ENCODE results near the gene ARSB.
"Not testable (repeated sequence)": the region's sequence is repeated elsewhere in the genome, so short reads cannot be mapped to it uniquely, and the experiment has no call there.

The ARSB gene

GRCh38 chr5:78896132-78896531 lies 89.0 kb downstream of the ARSB start:
- DNase-seq, result no peak

- no peak for DNase-seq
Measured at GRCh38 chr5:78895616-78896015, 89.5 kb downstream of the ARSB start.

GRCh38 chr5:78893940-78894677 lies 91.0 kb downstream of the ARSB start:
- no peak for DNase-seq

GRCh38 chr5:78890667-78891379 lies 94.3 kb downstream of the ARSB start:
- no peak for DNase-seq

GRCh38 chr5:78889369-78890140 lies 95.6 kb downstream of the ARSB start:
- DNase-seq, result no peak

GRCh38 chr5:78888580-78889368 lies 96.3 kb downstream of the ARSB start:
- DNase-seq, result no peak

GRCh38 chr5:78887384-78888118 lies 97.6 kb downstream of the ARSB start:
- DNase-seq, result no peak

GRCh38 chr5:78886341-78887230 lies 98.5 kb downstream of the ARSB start:
- no peak for DNase-seq

GRCh38 chr5:78881884-78882283 lies 103.2 kb downstream of the ARSB start:
- DNase-seq, result no peak

- DNase-seq, result no peak
Measured at GRCh38 chr5:78879516-78879915, 105.6 kb downstream of the ARSB start.

- DNase-seq, result not testable (repeated sequence)
Measured at GRCh38 chr5:78866076-78866475, 119.0 kb downstream of the ARSB start.

- DNase-seq, result no peak
Measured at GRCh38 chr5:78858364-78858763, 126.7 kb downstream of the ARSB start.

- DNase-seq, result no peak
Measured at GRCh38 chr5:78855026-78855425, 130.1 kb downstream of the ARSB start.

- DNase-seq, result not testable (repeated sequence)
Measured at GRCh38 chr5:78851891-78852290, 133.2 kb downstream of the ARSB start.

GRCh38 chr5:78845470-78845869 lies 139.6 kb downstream of the ARSB start:
- DNase-seq, result no peak

- no peak for DNase-seq
Measured at GRCh38 chr5:78843436-78843835, 141.7 kb downstream of the ARSB start.

GRCh38 chr5:78841767-78842166 lies 143.3 kb downstream of the ARSB start:
- no peak for DNase-seq

- DNase-seq, result no peak
Measured at GRCh38 chr5:78838753-78839152, 146.4 kb downstream of the ARSB start.

- DNase-seq, result no peak
Measured at GRCh38 chr5:78837836-78838235, 147.3 kb downstream of the ARSB start.

- no peak for DNase-seq
Measured at GRCh38 chr5:78835176-78835575, 149.9 kb downstream of the ARSB start.

GRCh38 chr5:78833284-78833683 lies 151.8 kb downstream of the ARSB start:
- no peak for DNase-seq

Measured in cerebellar nuclear complex (tissue), 1 donor.